ENCODE data around the gene TMPRSS3.

TMPRSS3 gene

DNA sequence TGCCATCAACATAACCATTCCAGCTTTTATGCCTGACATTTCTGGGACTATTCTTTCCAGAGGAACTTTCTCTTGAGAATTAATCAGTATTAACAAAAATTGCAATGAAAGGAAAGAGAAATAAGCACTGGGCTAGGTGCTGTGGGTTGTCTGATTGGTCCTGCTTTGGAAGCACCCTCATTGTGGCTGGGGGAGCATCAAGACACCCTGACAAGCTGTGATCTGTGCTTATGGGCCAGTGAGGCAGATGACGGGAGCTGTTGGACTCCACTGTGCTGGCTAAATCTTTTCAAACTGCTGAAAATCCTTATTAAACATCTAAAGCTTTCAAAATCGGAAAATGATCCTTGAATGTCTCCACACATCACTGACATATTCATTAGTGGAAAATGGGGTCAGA is 27.8 kb upstream of the TMPRSS3 start:
- DNase-seq (ENCODE audit: low read depth), result no peak
- TF ChIP-seq, protein P1, sequence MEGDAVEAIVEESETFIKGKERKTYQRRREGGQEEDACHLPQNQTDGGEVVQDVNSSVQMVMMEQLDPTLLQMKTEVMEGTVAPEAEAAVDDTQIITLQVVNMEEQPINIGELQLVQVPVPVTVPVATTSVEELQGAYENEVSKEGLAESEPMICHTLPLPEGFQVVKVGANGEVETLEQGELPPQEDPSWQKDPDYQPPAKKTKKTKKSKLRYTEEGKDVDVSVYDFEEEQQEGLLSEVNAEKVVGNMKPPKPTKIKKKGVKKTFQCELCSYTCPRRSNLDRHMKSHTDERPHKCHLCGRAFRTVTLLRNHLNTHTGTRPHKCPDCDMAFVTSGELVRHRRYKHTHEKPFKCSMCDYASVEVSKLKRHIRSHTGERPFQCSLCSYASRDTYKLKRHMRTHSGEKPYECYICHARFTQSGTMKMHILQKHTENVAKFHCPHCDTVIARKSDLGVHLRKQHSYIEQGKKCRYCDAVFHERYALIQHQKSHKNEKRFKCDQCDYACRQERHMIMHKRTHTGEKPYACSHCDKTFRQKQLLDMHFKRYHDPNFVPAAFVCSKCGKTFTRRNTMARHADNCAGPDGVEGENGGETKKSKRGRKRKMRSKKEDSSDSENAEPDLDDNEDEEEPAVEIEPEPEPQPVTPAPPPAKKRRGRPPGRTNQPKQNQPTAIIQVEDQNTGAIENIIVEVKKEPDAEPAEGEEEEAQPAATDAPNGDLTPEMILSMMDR (conservative IDR thresholded peaks at IDR 0.05; ENCODE audit: control insufficient read depth, insufficient read depth, low read depth, low read length), result no peak

DNA sequence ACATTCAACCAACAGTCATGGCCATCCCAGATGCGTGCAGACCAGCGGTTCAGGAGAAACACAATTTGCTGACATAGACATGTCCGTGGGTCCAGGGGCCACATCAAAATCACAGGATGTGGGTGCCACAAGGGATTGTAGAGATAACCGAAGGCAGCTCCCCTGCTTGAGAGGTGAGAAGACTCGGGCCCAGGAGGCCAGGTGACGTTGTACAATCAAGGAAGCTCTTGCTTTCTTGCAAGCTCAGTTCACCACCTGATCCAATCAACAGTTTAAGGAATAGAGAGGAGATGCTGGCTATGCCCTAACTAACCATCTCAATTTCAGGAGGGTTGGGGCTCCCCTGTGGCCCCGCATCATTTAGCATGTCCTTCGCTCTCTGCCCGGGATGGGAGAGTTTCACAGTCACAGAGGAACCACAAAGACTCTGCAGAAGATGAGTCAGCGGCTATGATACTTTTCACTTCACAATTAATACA is 27.4 kb upstream of the TMPRSS3 start:
- no peak overlapping the region for H3K4me3 ChIP-seq (ENCODE audit: control insufficient read depth, low read depth, low read length)
- no peak for DNase-seq (ENCODE audit: low read depth)
- TF ChIP-seq, protein P1 (conservative IDR thresholded peaks at IDR 0.05; ENCODE audit: control insufficient read depth, insufficient read depth, low read depth, low read length), result no peak

More for the DNA sequence above, 27.8 kb upstream of the TMPRSS3 start:
- H3K4me3 ChIP-seq (ENCODE audit: control insufficient read depth, low read depth, low read length), result no peak overlapping the region

DNA sequence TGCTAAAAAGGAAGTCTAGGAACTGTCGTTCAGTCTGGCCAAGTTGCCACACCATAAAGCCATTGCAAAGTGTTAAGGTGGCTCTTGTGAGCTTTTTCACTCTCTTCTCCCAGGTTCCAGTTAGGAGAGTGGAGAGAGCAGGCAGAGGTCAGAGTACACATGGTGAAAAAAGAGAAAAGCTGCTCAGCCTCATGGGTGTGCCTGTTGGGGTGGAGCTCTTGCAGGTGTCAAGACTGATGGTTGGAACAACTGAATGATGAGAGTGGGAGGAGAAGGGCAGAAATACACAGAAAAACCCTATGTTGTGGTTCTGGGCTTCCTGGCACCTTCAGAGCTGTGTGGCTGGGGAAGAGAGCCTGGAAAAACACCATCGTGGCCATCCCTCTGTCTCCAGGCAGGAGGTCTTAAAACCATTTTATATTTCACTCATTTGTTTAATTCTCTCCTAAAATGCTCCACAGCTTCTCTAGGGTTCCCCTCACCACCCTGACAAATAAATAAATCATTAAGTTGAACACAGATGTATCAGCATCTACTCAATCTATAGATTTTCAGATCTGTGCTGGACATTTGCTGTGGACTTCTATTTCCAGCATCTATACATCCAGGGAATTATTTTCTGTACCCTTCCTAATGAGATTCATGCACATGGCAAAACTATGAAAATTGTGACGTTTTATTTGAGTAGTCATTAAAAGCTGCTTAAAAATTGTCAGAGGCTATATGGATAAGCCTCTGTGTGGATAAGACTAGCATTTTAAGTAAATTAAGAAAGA is 25.4 kb upstream of the TMPRSS3 start:
- H3K4me3 ChIP-seq (ENCODE audit: control insufficient read depth, low read depth, low read length), result no peak overlapping the region
- no peak for DNase-seq (ENCODE audit: low read depth)
- TF ChIP-seq, protein P1 (conservative IDR thresholded peaks at IDR 0.05; ENCODE audit: control insufficient read depth, insufficient read depth, low read depth, low read length), result no peak

- H3K4me3 ChIP-seq (ENCODE audit: control insufficient read depth, low read depth, low read length), result no peak overlapping the region
- TF ChIP-seq, protein P1 (conservative IDR thresholded peaks at IDR 0.05; ENCODE audit: control insufficient read depth, insufficient read depth, low read depth, low read length), result no peak
- DNase-seq (ENCODE audit: low read depth), result no peak
These were observed 24.0 kb upstream of the TMPRSS3 start for GRCh38 chr21:42419845-42420244.

- TF ChIP-seq, protein P1 (conservative IDR thresholded peaks at IDR 0.05; ENCODE audit: control insufficient read depth, insufficient read depth, low read depth, low read length), result no peak
- no peak overlapping the region for H3K4me3 ChIP-seq (ENCODE audit: control insufficient read depth, low read depth, low read length)
- no peak for DNase-seq (ENCODE audit: low read depth)
These were observed 23.0 kb upstream of the TMPRSS3 start for GRCh38 chr21:42418886-42419285.

GRCh38 chr21:42417533-42417932 is 21.7 kb upstream of the TMPRSS3 start:
- DNase-seq (ENCODE audit: low read depth), result no peak
- no peak overlapping the region for H3K4me3 ChIP-seq (ENCODE audit: control insufficient read depth, low read depth, low read length)
- TF ChIP-seq, protein P1 (conservative IDR thresholded peaks at IDR 0.05; ENCODE audit: control insufficient read depth, insufficient read depth, low read depth, low read length), result no peak
